Hematopoietic multipotent progenitor cell treated with erythropoietin and hydrocortisone succinate and interleukin-3 and kit ligand, for 15 days (in vitro differentiated cells): ENCODE data around the gene MEIS2.

ENCODE experiments used
- DNase-seq: peaks from one replicate; pipeline ENCODE4 v3.0.0-alpha.2; 2015; ENCODE audit warnings: low spot score

MEIS2 gene

GRCh38 chr15:36879568-36880222, 220.7 kb downstream of the MEIS2 start:
- no peak for DNase-seq

GRCh38 chr15:36878684-36879262, 221.6 kb downstream of the MEIS2 start:
- no peak for DNase-seq

GRCh38 chr15:36877796-36878683, 222.3 kb downstream of the MEIS2 start:
- no peak for DNase-seq

GRCh38 chr15:36877294-36877693, 223.1 kb downstream of the MEIS2 start:
- DNase-seq = no peak

GRCh38 chr15:36875740-36876334, 224.5 kb downstream of the MEIS2 start:
- no peak for DNase-seq

GRCh38 chr15:36874930-36875329, 225.4 kb downstream of the MEIS2 start:
- no peak for DNase-seq

- no peak for DNase-seq
Observed at GRCh38 chr15:36867436-36867835, 232.9 kb downstream of the MEIS2 start.

- DNase-seq = no peak
Observed at GRCh38 chr15:36866896-36867295, 233.5 kb downstream of the MEIS2 start.

- DNase-seq = no peak
Observed at GRCh38 chr15:36863570-36863969, 236.8 kb downstream of the MEIS2 start.

GRCh38 chr15:36860792-36861191, 239.6 kb downstream of the MEIS2 start:
- DNase-seq = no peak

- no peak for DNase-seq
Observed at GRCh38 chr15:36858423-36858822, 241.9 kb downstream of the MEIS2 start.

- no peak for DNase-seq
Observed at GRCh38 chr15:36856339-36856973, 243.9 kb downstream of the MEIS2 start.

- no peak for DNase-seq
Observed at GRCh38 chr15:36850864-36851263, 249.5 kb downstream of the MEIS2 start.

- no peak for DNase-seq
Observed at GRCh38 chr15:36845270-36845669, 255.1 kb downstream of the MEIS2 start.

GRCh38 chr15:36844534-36844998, 255.8 kb downstream of the MEIS2 start:
- DNase-seq = no peak

GRCh38 chr15:36843822-36844221, 256.5 kb downstream of the MEIS2 start:
- no peak for DNase-seq

GRCh38 chr15:36841193-36841592, 259.2 kb downstream of the MEIS2 start:
- DNase-seq = no peak
